HL-60 (cell line): ENCODE measurements around the gene DGCR8.

Experiments
- DNase-seq, 2 experiments: peaks; one replicate each; pipeline ENCODE4 v3.0.0-alpha.2; 2010 to 2020; ENCODE audit warnings: low read depth in 1 of 2, low spot score in 1 of 2
- H3K27ac ChIP-seq: fragments of 250-450 bp; sonication (Bioruptor Pico); replicated peaks from 2 replicates; pipeline ENCODE4 v1.5.1; 2020; ENCODE audit warnings: mild to moderate bottlenecking, moderate library complexity
- H3K27me3 ChIP-seq: fragments of 250-450 bp; sonication (Bioruptor Pico); 2 replicates; pipeline ENCODE4 v1.5.1; 2021; ENCODE audit warnings: mild to moderate bottlenecking, moderate library complexity; ENCODE audit not compliant: insufficient read depth, poor library complexity, severe bottlenecking
- H3K4me3 ChIP-seq: replicated peaks from 2 replicates; pipeline ENCODE4 v1.5.1; 2011; ENCODE audit warnings: mild to moderate bottlenecking, control low read depth, low read length; ENCODE audit not compliant: insufficient read depth
- CTCF ChIP-seq: IDR thresholded peaks from one replicate; pipeline ENCODE4 v1.5.1; 2011; ENCODE audit warnings: low read length, control low read depth, inconsistent platforms; ENCODE audit not compliant: insufficient read depth
- GABPA ChIP-seq: IDR thresholded peaks from 2 replicates; pipeline ENCODE4 v1.6.1; 2012; ENCODE audit warnings: low read depth
- POLR2AphosphoS5 ChIP-seq: IDR thresholded peaks from 2 replicates; pipeline ENCODE4 v1.6.1; 2012; ENCODE audit warnings: low read depth
- SPI1 ChIP-seq: IDR thresholded peaks from 2 replicates; pipeline ENCODE4 v1.6.1; 2012; ENCODE audit warnings: low read depth, mild to moderate bottlenecking, borderline replicate concordance
- TF ChIP-seq, protein P1 (sequence below): IDR thresholded peaks from 2 replicates; pipeline ENCODE4 v1.6.1; 2012; ENCODE audit warnings: low read depth; ENCODE audit not compliant: insufficient replicate concordance

Gene DGCR8

GRCh38 chr22:20143883-20144665, 64.0 kb downstream of the DGCR8 start:
- TF ChIP-seq CTCF: no peak
- TF ChIP-seq SPI1: no peak
- TF ChIP-seq, protein P1, sequence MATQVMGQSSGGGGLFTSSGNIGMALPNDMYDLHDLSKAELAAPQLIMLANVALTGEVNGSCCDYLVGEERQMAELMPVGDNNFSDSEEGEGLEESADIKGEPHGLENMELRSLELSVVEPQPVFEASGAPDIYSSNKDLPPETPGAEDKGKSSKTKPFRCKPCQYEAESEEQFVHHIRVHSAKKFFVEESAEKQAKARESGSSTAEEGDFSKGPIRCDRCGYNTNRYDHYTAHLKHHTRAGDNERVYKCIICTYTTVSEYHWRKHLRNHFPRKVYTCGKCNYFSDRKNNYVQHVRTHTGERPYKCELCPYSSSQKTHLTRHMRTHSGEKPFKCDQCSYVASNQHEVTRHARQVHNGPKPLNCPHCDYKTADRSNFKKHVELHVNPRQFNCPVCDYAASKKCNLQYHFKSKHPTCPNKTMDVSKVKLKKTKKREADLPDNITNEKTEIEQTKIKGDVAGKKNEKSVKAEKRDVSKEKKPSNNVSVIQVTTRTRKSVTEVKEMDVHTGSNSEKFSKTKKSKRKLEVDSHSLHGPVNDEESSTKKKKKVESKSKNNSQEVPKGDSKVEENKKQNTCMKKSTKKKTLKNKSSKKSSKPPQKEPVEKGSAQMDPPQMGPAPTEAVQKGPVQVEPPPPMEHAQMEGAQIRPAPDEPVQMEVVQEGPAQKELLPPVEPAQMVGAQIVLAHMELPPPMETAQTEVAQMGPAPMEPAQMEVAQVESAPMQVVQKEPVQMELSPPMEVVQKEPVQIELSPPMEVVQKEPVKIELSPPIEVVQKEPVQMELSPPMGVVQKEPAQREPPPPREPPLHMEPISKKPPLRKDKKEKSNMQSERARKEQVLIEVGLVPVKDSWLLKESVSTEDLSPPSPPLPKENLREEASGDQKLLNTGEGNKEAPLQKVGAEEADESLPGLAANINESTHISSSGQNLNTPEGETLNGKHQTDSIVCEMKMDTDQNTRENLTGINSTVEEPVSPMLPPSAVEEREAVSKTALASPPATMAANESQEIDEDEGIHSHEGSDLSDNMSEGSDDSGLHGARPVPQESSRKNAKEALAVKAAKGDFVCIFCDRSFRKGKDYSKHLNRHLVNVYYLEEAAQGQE: no peak
- no peak for TF ChIP-seq POLR2AphosphoS5
- no peak for TF ChIP-seq GABPA
- no peaks in the 10 kb centered on the region for H3K27me3 ChIP-seq
- no peak overlapping the region for H3K4me3 ChIP-seq
- no peak overlapping the region for H3K27ac ChIP-seq
- DNase-seq: no peak

DNA sequence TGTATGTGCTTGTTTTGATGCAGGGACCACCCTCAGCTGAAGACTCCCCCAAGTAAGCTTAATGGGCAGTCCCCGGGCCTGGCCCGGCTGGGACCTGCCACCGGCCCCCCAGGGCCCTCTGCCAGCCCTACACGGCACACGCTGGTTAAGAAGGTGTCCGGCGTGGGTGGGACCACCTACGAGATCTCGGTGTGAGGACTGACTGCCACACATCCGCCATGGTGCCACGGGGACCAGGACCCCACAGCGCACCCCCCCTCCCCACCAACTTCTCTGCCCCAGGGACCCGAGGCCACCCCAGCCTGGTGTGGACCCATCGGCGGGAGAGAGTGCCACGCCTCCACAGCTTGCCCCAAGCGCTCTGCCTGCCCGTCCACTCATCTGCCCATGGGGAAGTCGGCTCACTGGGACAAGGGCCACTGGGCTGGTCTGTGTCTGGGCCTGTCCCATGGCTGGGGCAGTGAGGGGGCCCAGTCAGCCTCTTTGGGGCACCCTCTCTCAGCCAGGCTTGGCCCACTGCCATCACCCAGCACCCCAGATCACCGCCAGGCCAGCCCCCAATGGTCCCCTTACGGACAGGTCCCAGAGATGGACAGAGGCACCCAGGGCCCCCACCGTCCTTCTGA, 65.3 kb downstream of the DGCR8 start:
- no peaks in the 10 kb centered on the region for H3K27me3 ChIP-seq
- no peak overlapping the region for H3K27ac ChIP-seq
- H3K4me3 ChIP-seq: no peak overlapping the region
- no peak for DNase-seq
- TF ChIP-seq, protein P1: no peak
- TF ChIP-seq POLR2AphosphoS5 (no peak), CTCF (no peak), SPI1 (no peak), GABPA (no peak)

GRCh38 chr22:20145832-20146223, 65.8 kb downstream of the DGCR8 start:
- Histone ChIP-seq H3K27me3 (no peaks in the 10 kb centered on the region), H3K27ac (no peak overlapping the region), H3K4me3 (no peak overlapping the region)
- DNase-seq: no peak
- TF ChIP-seq GABPA (no peak), CTCF (no peak), POLR2AphosphoS5 (no peak), SPI1 (no peak)
- TF ChIP-seq, protein P1: no peak
